Measurements from ENCODE around the gene ARFGAP3.

ARFGAP3 gene

GRCh38 chr22:42881982-42882656, 25.0 kb upstream of the ARFGAP3 start:
- Histone ChIP-seq H3K4me2 (ENCODE audit: low read depth, low read length) (no peak overlapping the region), H2AFZ (ENCODE audit: low read length) (no peak overlapping the region), H3K9ac (ENCODE audit: low read length) (no peak overlapping the region), H3K36me3 (replicated peaks; ENCODE audit: insufficient read depth, low read length) (no peaks in the 10 kb centered on the region), H3K4me1 (ENCODE audit: low read length) (no peaks in the 10 kb centered on the region), H3K27me3 (replicated peaks; ENCODE audit: insufficient read depth, low read length) (no peaks in the 10 kb centered on the region), H3K4me3 (ENCODE audit: low read length) (no peak overlapping the region), H3F3A (ENCODE audit: insufficient read depth, low read length) (no peaks in the 10 kb centered on the region), H3K27ac (ENCODE audit: low read length) (no peak overlapping the region), H3K9me2 (replicated peaks; ENCODE audit: insufficient read depth, low read length) (no peaks in the 10 kb centered on the region), H4K20me1 (ENCODE audit: insufficient read depth, low read length) (no peaks in the 10 kb centered on the region), H3K79me2 (ENCODE audit: low read length) (no peaks in the 10 kb centered on the region), H3K9me3 (replicated peaks; ENCODE audit: insufficient read depth, low read length) (no peaks in the 10 kb centered on the region)
- TF ChIP-seq, protein P1, sequence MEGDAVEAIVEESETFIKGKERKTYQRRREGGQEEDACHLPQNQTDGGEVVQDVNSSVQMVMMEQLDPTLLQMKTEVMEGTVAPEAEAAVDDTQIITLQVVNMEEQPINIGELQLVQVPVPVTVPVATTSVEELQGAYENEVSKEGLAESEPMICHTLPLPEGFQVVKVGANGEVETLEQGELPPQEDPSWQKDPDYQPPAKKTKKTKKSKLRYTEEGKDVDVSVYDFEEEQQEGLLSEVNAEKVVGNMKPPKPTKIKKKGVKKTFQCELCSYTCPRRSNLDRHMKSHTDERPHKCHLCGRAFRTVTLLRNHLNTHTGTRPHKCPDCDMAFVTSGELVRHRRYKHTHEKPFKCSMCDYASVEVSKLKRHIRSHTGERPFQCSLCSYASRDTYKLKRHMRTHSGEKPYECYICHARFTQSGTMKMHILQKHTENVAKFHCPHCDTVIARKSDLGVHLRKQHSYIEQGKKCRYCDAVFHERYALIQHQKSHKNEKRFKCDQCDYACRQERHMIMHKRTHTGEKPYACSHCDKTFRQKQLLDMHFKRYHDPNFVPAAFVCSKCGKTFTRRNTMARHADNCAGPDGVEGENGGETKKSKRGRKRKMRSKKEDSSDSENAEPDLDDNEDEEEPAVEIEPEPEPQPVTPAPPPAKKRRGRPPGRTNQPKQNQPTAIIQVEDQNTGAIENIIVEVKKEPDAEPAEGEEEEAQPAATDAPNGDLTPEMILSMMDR (IDR thresholded peaks at IDR 0.05; ENCODE audit: low read length) = no peak
- no peak for TF ChIP-seq EZH2 (optimal IDR thresholded peaks at IDR 0.05; ENCODE audit: low read depth, low read length)
- no peak for TF ChIP-seq EZH2phosphoT487 (IDR thresholded peaks at IDR 0.05; ENCODE audit: low read length)
- DNase-seq = no peak

- H3K9me3 ChIP-seq (replicated peaks; ENCODE audit: insufficient read depth, low read length) = no peaks in the 10 kb centered on the region
- H3K4me1 ChIP-seq (ENCODE audit: low read length) = no peaks in the 10 kb centered on the region
- no peaks in the 10 kb centered on the region for H3K36me3 ChIP-seq (replicated peaks; ENCODE audit: insufficient read depth, low read length)
- TF ChIP-seq, protein P1 (IDR thresholded peaks at IDR 0.05; ENCODE audit: low read length) = no peak
- no peak for TF ChIP-seq EZH2phosphoT487 (IDR thresholded peaks at IDR 0.05; ENCODE audit: low read length)
- no peak for TF ChIP-seq EZH2 (optimal IDR thresholded peaks at IDR 0.05; ENCODE audit: low read depth, low read length)
- H3K79me2 ChIP-seq (ENCODE audit: low read length) = no peaks in the 10 kb centered on the region
- H3K27me3 ChIP-seq (replicated peaks; ENCODE audit: insufficient read depth, low read length) = no peaks in the 10 kb centered on the region
- H2AFZ ChIP-seq (ENCODE audit: low read length) = no peak overlapping the region
- no peaks in the 10 kb centered on the region for H3F3A ChIP-seq (ENCODE audit: insufficient read depth, low read length)
- no peak overlapping the region for H3K9ac ChIP-seq (ENCODE audit: low read length)
- H3K9me2 ChIP-seq (replicated peaks; ENCODE audit: insufficient read depth, low read length) = no peaks in the 10 kb centered on the region
- no peaks in the 10 kb centered on the region for H4K20me1 ChIP-seq (ENCODE audit: insufficient read depth, low read length)
- H3K4me3 ChIP-seq (ENCODE audit: low read length) = no peak overlapping the region
- H3K27ac ChIP-seq (ENCODE audit: low read length) = no peak overlapping the region
- no peak for DNase-seq
- no peak overlapping the region for H3K4me2 ChIP-seq (ENCODE audit: low read depth, low read length)
These were observed 24.2 kb upstream of the ARFGAP3 start for GRCh38 chr22:42881298-42881697.

DNA sequence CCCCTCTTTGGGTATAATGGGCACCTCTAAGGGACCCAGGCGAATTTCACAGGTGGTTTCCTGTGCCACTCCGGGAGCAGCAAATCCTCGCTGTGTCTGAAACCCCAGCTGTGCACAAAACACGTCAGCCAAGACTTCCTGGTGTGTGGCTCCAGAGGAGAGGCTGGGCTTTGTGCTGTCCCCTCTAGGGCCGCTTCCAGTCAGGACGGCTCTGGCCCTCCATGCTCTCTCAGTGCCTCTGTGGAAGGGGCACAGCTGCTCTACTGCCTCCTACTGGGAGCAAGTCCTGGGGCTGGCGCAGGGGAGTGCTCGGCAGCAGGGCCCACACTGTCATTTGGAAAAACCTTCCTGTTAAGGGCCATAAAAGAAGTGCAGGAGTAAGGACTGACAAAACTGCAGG, 23.7 kb upstream of the ARFGAP3 start:
- no peak for DNase-seq
- no peaks in the 10 kb centered on the region for H3K36me3 ChIP-seq (replicated peaks; ENCODE audit: insufficient read depth, low read length)
- H3K9ac ChIP-seq (ENCODE audit: low read length) = no peak overlapping the region

More for the DNA sequence above, 23.7 kb upstream of the ARFGAP3 start:
- H3K9me3 ChIP-seq (replicated peaks; ENCODE audit: insufficient read depth, low read length) = no peaks in the 10 kb centered on the region
- no peaks in the 10 kb centered on the region for H3K4me1 ChIP-seq (ENCODE audit: low read length)
- H3K4me2 ChIP-seq (ENCODE audit: low read depth, low read length) = no peak overlapping the region
- H4K20me1 ChIP-seq (ENCODE audit: insufficient read depth, low read length) = no peaks in the 10 kb centered on the region
- no peaks in the 10 kb centered on the region for H3K9me2 ChIP-seq (replicated peaks; ENCODE audit: insufficient read depth, low read length)
- H3K27me3 ChIP-seq (replicated peaks; ENCODE audit: insufficient read depth, low read length) = no peaks in the 10 kb centered on the region
- H3F3A ChIP-seq (ENCODE audit: insufficient read depth, low read length) = no peaks in the 10 kb centered on the region
- no peak for TF ChIP-seq EZH2 (optimal IDR thresholded peaks at IDR 0.05; ENCODE audit: low read depth, low read length)
- TF ChIP-seq, protein P1 (IDR thresholded peaks at IDR 0.05; ENCODE audit: low read length) = no peak
- no peak for TF ChIP-seq EZH2phosphoT487 (IDR thresholded peaks at IDR 0.05; ENCODE audit: low read length)
- no peaks in the 10 kb centered on the region for H3K79me2 ChIP-seq (ENCODE audit: low read length)
- no peak overlapping the region for H3K27ac ChIP-seq (ENCODE audit: low read length)
- H3K4me3 ChIP-seq (ENCODE audit: low read length) = no peak overlapping the region
- no peak overlapping the region for H2AFZ ChIP-seq (ENCODE audit: low read length)

Data from MM.1S (cell line).